Prostate gland (tissue), 2 donors: ENCODE results near the gene ABHD17A. TPM values are rescaled to one million over a fixed set of nuclear protein-coding genes. Genes with fewer than 3 reads are reported as not detected.

Experiments
- DNase-seq: peaks from one replicate; pipeline ENCODE4 v3.0.0-alpha.2; 2019; ENCODE audit warnings: low spot score
- H3K27ac ChIP-seq, 2 donors: fragments of 200-600 bp; sonication (generic); 2 replicates each; pipeline ENCODE4 v1.5.1; 2017 to 2019
- H3K27me3 ChIP-seq: fragments of 200-600 bp; sonication (generic); replicated peaks from 2 replicates; pipeline ENCODE4 v1.5.1; 2019; ENCODE audit not compliant: insufficient read depth
- H3K36me3 ChIP-seq, 2 donors: fragments of 200-600 bp; sonication (generic); 1 replicate in 1 of 2; 2 replicates in 1 of 2; pipeline versions ENCODE4 v1.5.1 to v1.8.1; 2017 to 2019
- H3K4me1 ChIP-seq: fragments of 200-600 bp; sonication (generic); replicated peaks from 2 replicates; pipeline ENCODE4 v1.5.1; 2019
- H3K4me3 ChIP-seq, 2 donors: fragments of 200-600 bp; sonication (generic); 2 replicates each; pipeline ENCODE4 v1.5.1; 2017 to 2019
- H3K9me3 ChIP-seq: fragments of 200-600 bp; sonication (generic); 2 replicates; pipeline ENCODE4 v1.5.1; 2017
- POLR2A ChIP-seq: fragments of 450-650 bp; IDR thresholded peaks from one replicate; pipeline ENCODE4 v1.6.1; 2016; ENCODE audit warnings: antibody characterized with exemption, mild to moderate bottlenecking
- POLR2AphosphoS5 ChIP-seq: sonication (generic); formaldehyde crosslinking; IDR thresholded peaks from one replicate; pipeline ENCODE4 v1.6.1; 2017; ENCODE audit warnings: antibody characterized with exemption
- WGBS: methylation state at CpG from one replicate; pipeline ENCODE4 v1.1.5; 2018; 5-methylcytosine and 5-hydroxymethylcytosine counted together
- intact Hi-C: fragments of 100-400 bp; cut with DNase I; formaldehyde crosslinking; loops from one replicate; pipeline ENCODE4 v1.14.2; 2022
- total RNA-seq, 2 donors: library from RNA; depleted of rRNA; stranded (reverse); fragments of >200 nt; gene quantifications; one replicate each; pipeline ENCODE4 v1.1.0, GENCODE V29; 2016
- TF ChIP-seq, protein P1 (sequence below), 4 experiments: fragments of 200-600 bp in 2 of 4; fragments of 450-650 bp in 2 of 4; sonication (generic) in 2 of 4; IDR thresholded peaks; 1 replicate in 3 of 4; 2 replicates in 1 of 4; pipeline ENCODE4 v1.5.1; 2016 to 2019; ENCODE audit warnings: antibody characterized with exemption in 4 of 4, mild to moderate bottlenecking in 2 of 4, moderate library complexity in 2 of 4

Gene ABHD17A
- total RNA-seq, 2 donors from 2014 or later, result 131 to 146 TPM

DNA sequence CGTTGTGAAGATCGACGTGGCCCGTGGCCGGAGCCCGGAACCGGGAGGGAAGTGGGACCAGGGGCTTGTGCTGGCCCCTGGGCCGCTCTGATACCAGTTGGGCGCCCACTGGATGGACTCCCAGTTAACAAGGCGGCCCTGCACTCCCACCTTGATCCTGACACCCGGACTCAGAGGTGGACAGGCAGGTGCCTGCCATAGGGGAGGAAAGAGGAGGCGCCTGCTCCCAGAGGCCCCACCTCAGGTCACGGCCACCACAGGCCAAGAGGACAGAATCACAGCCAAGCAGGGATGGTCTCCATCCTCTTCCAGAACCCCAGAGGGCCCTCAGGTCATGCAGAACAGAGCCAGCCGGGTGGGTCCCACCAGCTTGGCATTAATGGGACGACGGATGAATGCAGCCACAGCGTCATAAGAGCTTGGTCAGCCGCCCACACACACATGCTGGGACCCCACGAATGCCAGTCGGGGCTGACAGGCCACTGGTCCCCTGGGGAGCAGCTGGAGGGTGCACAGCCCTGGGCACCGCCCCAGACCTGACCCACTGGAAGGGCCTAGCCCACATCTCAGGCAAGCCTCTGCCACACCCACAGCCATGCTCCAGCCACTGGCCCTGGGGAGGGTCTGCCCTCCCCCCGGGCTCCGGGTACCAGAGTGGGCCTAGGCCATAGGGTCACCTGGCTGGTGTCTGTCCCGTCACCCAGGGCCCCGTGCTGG is 12.3 kb downstream of the ABHD17A start:
- Histone ChIP-seq H3K9me3 (no peaks in the 10 kb centered on the region), H3K36me3 (no peaks in the 10 kb centered on the region), H3K4me3 (peak overlapping the region; percentile 5 to 18), H3K4me1 (peaks cover 24% of the 10 kb centered on the region), H3K27me3 (no peaks in the 10 kb centered on the region), H3K27ac (peak overlapping the region; percentile 80 to 93)
- intact Hi-C loops, result no loop called here
- TF ChIP-seq POLR2AphosphoS5 (no peak), POLR2A (no peak)
- TF ChIP-seq, protein P1, sequence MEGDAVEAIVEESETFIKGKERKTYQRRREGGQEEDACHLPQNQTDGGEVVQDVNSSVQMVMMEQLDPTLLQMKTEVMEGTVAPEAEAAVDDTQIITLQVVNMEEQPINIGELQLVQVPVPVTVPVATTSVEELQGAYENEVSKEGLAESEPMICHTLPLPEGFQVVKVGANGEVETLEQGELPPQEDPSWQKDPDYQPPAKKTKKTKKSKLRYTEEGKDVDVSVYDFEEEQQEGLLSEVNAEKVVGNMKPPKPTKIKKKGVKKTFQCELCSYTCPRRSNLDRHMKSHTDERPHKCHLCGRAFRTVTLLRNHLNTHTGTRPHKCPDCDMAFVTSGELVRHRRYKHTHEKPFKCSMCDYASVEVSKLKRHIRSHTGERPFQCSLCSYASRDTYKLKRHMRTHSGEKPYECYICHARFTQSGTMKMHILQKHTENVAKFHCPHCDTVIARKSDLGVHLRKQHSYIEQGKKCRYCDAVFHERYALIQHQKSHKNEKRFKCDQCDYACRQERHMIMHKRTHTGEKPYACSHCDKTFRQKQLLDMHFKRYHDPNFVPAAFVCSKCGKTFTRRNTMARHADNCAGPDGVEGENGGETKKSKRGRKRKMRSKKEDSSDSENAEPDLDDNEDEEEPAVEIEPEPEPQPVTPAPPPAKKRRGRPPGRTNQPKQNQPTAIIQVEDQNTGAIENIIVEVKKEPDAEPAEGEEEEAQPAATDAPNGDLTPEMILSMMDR (IDR thresholded peaks at IDR 0.05), result no peak
- WGBS, result 70% methylated on average over 17 of the region's 25 CpGs
- DNase-seq, result no peak

DNA sequence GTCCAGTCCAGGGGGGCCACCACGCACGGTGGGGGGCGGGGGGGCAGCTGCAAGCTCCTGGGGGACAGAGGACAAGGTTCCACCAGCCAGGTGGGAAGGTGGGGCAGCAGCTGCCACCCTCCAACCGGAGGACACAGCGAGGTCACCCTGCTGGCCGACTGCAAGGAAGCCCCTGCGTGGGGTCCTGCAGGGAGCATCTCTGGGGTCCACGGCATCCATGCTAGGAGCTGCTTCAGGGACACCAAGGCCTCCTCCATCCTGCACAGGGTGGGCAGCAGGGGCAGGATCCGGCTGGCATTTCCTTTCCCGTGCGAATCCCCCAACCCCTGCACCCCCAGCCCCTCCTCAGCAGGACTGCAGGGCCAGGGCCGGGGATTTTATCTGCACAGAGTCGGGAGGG is 13.7 kb downstream of the ABHD17A start:
- intact Hi-C loops, result no loop called here
- TF ChIP-seq POLR2AphosphoS5, result no peak
- no peak for TF ChIP-seq POLR2A
- TF ChIP-seq, protein P1 (IDR thresholded peaks at IDR 0.05), result no peak
- Histone ChIP-seq H3K27me3 (no peaks in the 10 kb centered on the region), H3K36me3 (no peaks in the 10 kb centered on the region), H3K27ac (no peak overlapping the region), H3K4me1 (peaks cover 24% of the 10 kb centered on the region), H3K4me3 (no peak overlapping the region), H3K9me3 (no peaks in the 10 kb centered on the region)
- WGBS, result 88% methylated on average over 8 of the region's 13 CpGs
- DNase-seq, result no peak

DNA sequence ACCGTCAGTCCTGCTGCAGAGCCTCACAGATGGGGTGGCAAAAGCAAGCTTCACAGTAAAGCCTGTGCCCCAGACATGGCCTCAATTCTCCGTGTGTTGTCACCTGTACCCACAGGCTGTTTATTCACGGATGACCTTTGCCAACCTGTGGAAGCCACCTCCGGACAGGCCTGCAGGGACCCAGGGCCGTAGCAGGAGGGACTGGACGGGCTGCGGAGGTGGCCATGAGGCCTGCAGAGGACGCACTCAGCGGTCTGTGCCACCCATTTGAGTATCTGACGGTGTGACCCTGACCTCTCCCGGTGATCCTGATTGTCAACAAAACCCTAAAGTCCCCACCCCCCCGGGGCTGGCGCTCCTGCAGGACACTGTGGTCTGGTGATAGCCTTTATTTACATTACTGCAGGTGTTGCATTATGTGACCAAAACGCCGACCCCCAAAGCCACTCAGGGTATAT is 14.1 kb downstream of the ABHD17A start:
- H3K4me1 ChIP-seq, result peaks cover 20% of the 10 kb centered on the region
- WGBS, result 82% methylated on average over 15 of the region's 15 CpGs
- no peak overlapping the region for H3K27ac ChIP-seq
- TF ChIP-seq, protein P1 (IDR thresholded peaks at IDR 0.05), result no peak
- TF ChIP-seq POLR2AphosphoS5 (no peak), POLR2A (no peak)
- no peaks in the 10 kb centered on the region for H3K27me3 ChIP-seq
- no peaks in the 10 kb centered on the region for H3K9me3 ChIP-seq
- intact Hi-C loops, result no loop called here
- no peaks in the 10 kb centered on the region for H3K36me3 ChIP-seq
- DNase-seq, result no peak
- H3K4me3 ChIP-seq, result no peak overlapping the region

DNA sequence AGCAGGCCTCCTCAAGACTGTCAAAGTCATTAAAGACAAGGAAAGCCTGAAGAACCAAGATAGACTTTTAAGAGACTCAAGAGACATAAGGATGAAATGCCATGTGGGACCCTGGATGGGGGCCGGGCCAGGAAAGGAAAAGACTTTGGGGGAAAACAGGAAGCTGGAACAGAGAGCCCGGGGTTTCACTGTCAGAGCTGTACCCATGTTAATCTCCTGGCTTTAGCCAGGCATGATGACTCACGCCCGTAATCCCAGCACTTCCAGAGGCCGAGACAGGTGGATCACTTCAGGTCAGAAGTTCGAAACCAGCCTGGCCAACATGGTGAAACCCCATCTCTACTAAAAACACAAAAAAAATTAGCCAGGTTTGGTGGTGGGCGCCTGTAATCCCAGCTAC is 16.3 kb downstream of the ABHD17A start:
- intact Hi-C loops, result no loop called here
- 81% methylated on average over 7 of the region's 7 CpGs for WGBS
- TF ChIP-seq POLR2AphosphoS5 (no peak), POLR2A (no peak)
- TF ChIP-seq, protein P1 (IDR thresholded peaks at IDR 0.05), result no peak
- Histone ChIP-seq H3K9me3 (no peaks in the 10 kb centered on the region), H3K36me3 (no peaks in the 10 kb centered on the region), H3K4me3 (no peak overlapping the region), H3K27me3 (no peaks in the 10 kb centered on the region), H3K27ac (no peak overlapping the region), H3K4me1 (peaks cover 15% of the 10 kb centered on the region)
- DNase-seq, result no peak

DNA sequence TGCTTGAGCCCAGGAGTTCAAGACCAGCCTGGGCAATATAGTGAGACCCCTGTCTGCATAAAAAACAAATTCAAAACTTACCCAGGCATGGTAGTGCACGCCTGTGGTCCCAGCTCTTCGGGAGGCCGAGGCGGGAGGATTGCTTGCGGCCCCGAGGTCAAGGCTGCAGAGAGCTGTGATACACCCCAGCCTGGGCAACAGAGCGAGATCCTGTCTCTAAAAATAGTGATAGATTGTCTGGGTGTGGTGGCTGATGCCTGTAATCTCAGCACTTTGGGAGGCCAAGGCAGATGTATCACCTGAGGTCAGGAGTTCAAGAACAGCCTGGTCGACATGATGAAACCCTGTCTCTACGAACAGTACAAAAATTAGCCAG is 18.0 kb downstream of the ABHD17A start:
- 93% methylated on average over 9 of the region's 9 CpGs for whole genome bisulfite sequencing
- DNase-seq, result no peak
- no peaks in the 10 kb centered on the region for H3K27me3 ChIP-seq
- no peaks in the 10 kb centered on the region for H3K9me3 ChIP-seq
- no peaks in the 10 kb centered on the region for H3K4me1 ChIP-seq
- H3K36me3 ChIP-seq, result no peaks in the 10 kb centered on the region
- no peak overlapping the region for H3K27ac ChIP-seq
- H3K4me3 ChIP-seq, result no peak overlapping the region
- intact Hi-C loops, result no loop called here
- no peak for TF ChIP-seq POLR2AphosphoS5
- TF ChIP-seq, protein P1 (IDR thresholded peaks at IDR 0.05), result no peak
- TF ChIP-seq POLR2A, result no peak
